ENCODE data around the gene DNAJC1. TPM values are rescaled to one million over a fixed set of nuclear protein-coding genes. Genes with fewer than 3 reads are reported as not detected.

DNAJC1 gene
- total and polyA plus RNA-seq, 2 donors (not counting 3 experiments of a cell fraction or from before 2014, with no cell fraction given) = 11.2 to 19.7 TPM

GRCh38 chr10:21919117-21919516, 84.4 kb downstream of the DNAJC1 start:
- no peaks in the 10 kb centered on the region for H3K9me1 ChIP-seq (replicated peaks; ENCODE audit: control insufficient read depth, extremely low read depth, insufficient read depth, low read length)
- no peaks in the 10 kb centered on the region for H3K79me2 ChIP-seq (ENCODE audit: control insufficient read depth, insufficient read depth, low read length)
- no peak overlapping the region for H3K4me2 ChIP-seq (ENCODE audit: insufficient read depth, low read length)
- dilution Hi-C loops (cut with MboI; ENCODE audit: extremely low pct_ligation_motif_present, low sequenced_read_pairs) = no loop called here
- H4K20me1 ChIP-seq (replicated peaks; ENCODE audit: control insufficient read depth, extremely low read depth, insufficient read depth, low read length) = no peaks in the 10 kb centered on the region
- no peaks in the 10 kb centered on the region for H3K9me3 ChIP-seq (replicated peaks; ENCODE audit: control insufficient read depth, insufficient read depth, low read length)
- H3K9ac ChIP-seq (replicated peaks; ENCODE audit: extremely low read depth, insufficient read depth, low read length) = no peak overlapping the region
- BruUV-seq (replicated peaks) = no TSS peak
- H3K27ac ChIP-seq (ENCODE audit: insufficient read depth, low read depth, low read length) = no peak overlapping the region
- intact Hi-C loops (cut with micrococcal nuclease) = no loop called here
- CTCF ChIA-PET = no interaction called here
- H2AFZ ChIP-seq (ENCODE audit: low read depth, low read length) = no peak overlapping the region
- TF ChIP-seq CTCF (IDR thresholded peaks at IDR 0.05; ENCODE audit: extremely low read depth in 1 of 2, insufficient read depth in 1 of 2, low read depth in 1 of 2, low read length in 2 of 2) = no peak
- TF ChIP-seq GATA2 (IDR thresholded peaks at IDR 0.05; ENCODE audit: insufficient read depth, insufficient read length, low read depth, low read length) = no peak
- no peak for TF ChIP-seq EZH2 (IDR thresholded peaks at IDR 0.05; ENCODE audit: borderline replicate concordance, low read depth, low read length, severe bottlenecking)
- TF ChIP-seq FOS (IDR thresholded peaks at IDR 0.05; ENCODE audit: borderline replicate concordance, insufficient read depth, low read length) = no peak
- TF ChIP-seq MYC (IDR thresholded peaks at IDR 0.05; ENCODE audit: low read depth, low read length) = no peak
- no peak for TF ChIP-seq POLR2AphosphoS5 (IDR thresholded peaks at IDR 0.05; ENCODE audit: insufficient read depth, low read depth, low read length)
- no peak for TF ChIP-seq MAX (IDR thresholded peaks at IDR 0.05; ENCODE audit: insufficient read depth, insufficient read length)
- TF ChIP-seq POLR2A (IDR thresholded peaks at IDR 0.05; ENCODE audit: low read depth, low read length) = no peak
- TF ChIP-seq JUN (IDR thresholded peaks at IDR 0.05; ENCODE audit: borderline replicate concordance, insufficient read depth, insufficient read length, low read depth) = no peak
- no peaks in the 10 kb centered on the region for H3K4me1 ChIP-seq (ENCODE audit: control insufficient read depth, extremely low read depth, insufficient read depth, low read length)
- H3K27me3 ChIP-seq (ENCODE audit: control insufficient read depth in 2 of 2, insufficient read depth in 2 of 2, low read length in 2 of 2) = no peaks in the 10 kb centered on the region
- H3K4me3 ChIP-seq (replicated peaks in 1 of 3; ENCODE audit: insufficient read depth in 1 of 3, low read depth in 1 of 3, low read length in 3 of 3) = no peak overlapping the region
- no peak for DNase-seq (ENCODE audit: low read depth, low spot score)
- H3K36me3 ChIP-seq (ENCODE audit: control insufficient read depth in 2 of 2, extremely low read depth in 1 of 2, insufficient read depth in 2 of 2, low read length in 2 of 2) = no peaks in the 10 kb centered on the region
- no peak for FAIRE-seq
- POLR2A ChIA-PET = no interaction called here

All from endothelial cell of umbilical vein (primary cell).